Trophoblast cell (in vitro differentiated cells and primary cell): ENCODE measurements around the gene PSRC1.

Experiments
- DNase-seq, 2 donors: peaks; one replicate each; pipeline ENCODE4 v3.0.0-alpha.2; 2016
- H2AFZ ChIP-seq: 2 replicates; pipeline ENCODE4 v1.6.1; 2013; ENCODE audit warnings: low read length, moderate library complexity, mild to moderate bottlenecking; ENCODE audit not compliant: insufficient read depth, poor library complexity
- H2AK5ac ChIP-seq: 2 replicates; pipeline ENCODE4 v1.6.1; 2013; ENCODE audit warnings: mild to moderate bottlenecking, low read length
- H2BK120ac ChIP-seq: 2 replicates; pipeline ENCODE4 v1.6.1; 2013; ENCODE audit warnings: low read length, mild to moderate bottlenecking, moderate library complexity; ENCODE audit not compliant: insufficient read depth, poor library complexity
- H2BK12ac ChIP-seq: 2 replicates; pipeline ENCODE4 v1.6.1; 2013; ENCODE audit warnings: mild to moderate bottlenecking, low read length, moderate library complexity
- H2BK5ac ChIP-seq: 2 replicates; pipeline ENCODE4 v1.6.1; 2013; ENCODE audit warnings: low read length, low read depth, moderate library complexity, mild to moderate bottlenecking; ENCODE audit not compliant: poor library complexity
- H3K14ac ChIP-seq: 2 replicates; pipeline ENCODE4 v1.6.1; 2013; ENCODE audit warnings: mild to moderate bottlenecking, low read length
- H3K18ac ChIP-seq: 2 replicates; pipeline ENCODE4 v1.6.1; 2013; ENCODE audit warnings: mild to moderate bottlenecking, low read length
- H3K23ac ChIP-seq: 2 replicates; pipeline ENCODE4 v1.6.1; 2013; ENCODE audit warnings: low read length
- H3K27ac ChIP-seq: 2 replicates; pipeline ENCODE4 v1.5.1; 2013; ENCODE audit warnings: low read depth, mild to moderate bottlenecking, inconsistent platforms, low read length, moderate library complexity
- H3K27me3 ChIP-seq: 2 replicates; pipeline ENCODE4 v1.6.1; 2013; ENCODE audit warnings: inconsistent platforms, mild to moderate bottlenecking, low read length, moderate library complexity; ENCODE audit not compliant: insufficient read depth
- H3K36me3 ChIP-seq, 2 experiments: 1 replicate in 1 of 2; 2 replicates in 1 of 2; pipeline ENCODE4 v1.6.1; 2013; ENCODE audit warnings: low read length in 2 of 2, mild to moderate bottlenecking in 2 of 2, moderate library complexity in 1 of 2; ENCODE audit not compliant: insufficient read depth in 2 of 2, control insufficient read depth in 1 of 2
- H3K4ac ChIP-seq: 2 replicates; pipeline ENCODE4 v1.6.1; 2013; ENCODE audit warnings: low read depth, mild to moderate bottlenecking, low read length, moderate library complexity
- H3K4me1 ChIP-seq, 2 experiments: 1 replicate in 1 of 2; 2 replicates in 1 of 2; pipeline ENCODE4 v1.6.1; 2013; ENCODE audit warnings: low read length in 2 of 2, mild to moderate bottlenecking in 2 of 2, moderate library complexity in 1 of 2; ENCODE audit not compliant: insufficient read depth in 2 of 2, control insufficient read depth in 1 of 2
- H3K4me2 ChIP-seq: 2 replicates; pipeline ENCODE4 v1.6.1; 2013; ENCODE audit warnings: inconsistent platforms, mild to moderate bottlenecking, low read length, moderate library complexity
- H3K4me3 ChIP-seq: 2 replicates; pipeline ENCODE4 v1.5.1; 2013; ENCODE audit warnings: mild to moderate bottlenecking, low read depth, low read length, inconsistent platforms
- H3K79me1 ChIP-seq: one replicate; pipeline ENCODE4 v1.6.1; 2013; ENCODE audit warnings: low read length
- H3K79me2 ChIP-seq: 2 replicates; pipeline ENCODE4 v1.6.1; 2013; ENCODE audit warnings: low read length, mild to moderate bottlenecking; ENCODE audit not compliant: control insufficient read depth, insufficient read depth, poor library complexity
- H3K9ac ChIP-seq: 2 replicates; pipeline ENCODE4 v1.6.1; 2013; ENCODE audit warnings: mild to moderate bottlenecking, low read length
- H3K9me3 ChIP-seq: 2 replicates; pipeline ENCODE4 v1.6.1; 2013; ENCODE audit warnings: low read depth, mild to moderate bottlenecking, control low read depth, inconsistent platforms, low read length; ENCODE audit not compliant: insufficient read depth
- H4K12ac ChIP-seq: 2 replicates; pipeline ENCODE4 v1.6.1; 2013; ENCODE audit warnings: low read depth, mild to moderate bottlenecking, low read length, moderate library complexity
- H4K8ac ChIP-seq: 2 replicates; pipeline ENCODE4 v1.6.1; 2013; ENCODE audit warnings: low read depth, mild to moderate bottlenecking, low read length, moderate library complexity
- H4K91ac ChIP-seq: one replicate; pipeline ENCODE4 v1.6.1; 2013; ENCODE audit warnings: low read depth, mild to moderate bottlenecking, low read length, moderate library complexity
- WGBS: extraction: QIAGEN DNeasy Blood & Tissue Kit; methylation state at CpG from one replicate; pipeline ENCODE4 v1.1.7; 2013; ENCODE audit warnings: missing lambda C conversion rate; ENCODE audit not compliant: insufficient read length, insufficient coverage; ENCODE audit errors: extremely low coverage; 5-methylcytosine and 5-hydroxymethylcytosine counted together

PSRC1 gene

GRCh38 chr1:109300650-109301151, 17.8 kb upstream of the PSRC1 start:
- Histone ChIP-seq H3K4ac (peak overlapping the region; percentile 30), H3K27ac (peak overlapping the region; percentile 95), H2AK5ac (peak overlapping the region; percentile 97), H3K9me3 (peaks cover 2% of the 10 kb centered on the region), H3K27me3 (no peaks in the 10 kb centered on the region), H4K8ac (peak overlapping the region; percentile 59), H3K79me2 (peaks cover 17% of the 10 kb centered on the region), H3K18ac (peak overlapping the region; percentile 67), H4K12ac (no peak overlapping the region), H2AFZ (peak overlapping the region; percentile 54), H2BK12ac (peak overlapping the region; percentile 99), H2BK120ac (peak overlapping the region; percentile 85), H3K14ac (peak overlapping the region; percentile 88), H4K91ac (peak overlapping the region; percentile 97), H3K9ac (no peak overlapping the region), H3K79me1 (peaks cover 43% of the 10 kb centered on the region), H3K36me3 (no peaks in the 10 kb centered on the region), H3K23ac (no peak overlapping the region), H3K4me3 (no peak overlapping the region), H3K4me2 (no peak overlapping the region), H2BK5ac (peak overlapping the region; percentile 77), H3K4me1 (peaks cover 40 to 46% of the 10 kb centered on the region in 2 experiments)
- no peak for DNase-seq
- no CpG with 5 or more reads among the region's 16 CpGs for WGBS

GRCh38 chr1:109299558-109300343, 16.8 kb upstream of the PSRC1 start:
- no peak overlapping the region for H3K23ac ChIP-seq
- peaks cover 2% of the 10 kb centered on the region for H3K9me3 ChIP-seq
- H3K27me3 ChIP-seq, result no peaks in the 10 kb centered on the region
- peaks cover 42 to 43% of the 10 kb centered on the region in 2 experiments for H3K4me1 ChIP-seq
- H3K9ac ChIP-seq, result no peak overlapping the region
- peaks cover 49% of the 10 kb centered on the region for H3K79me1 ChIP-seq
- peak overlapping the region; percentile 95 for H2BK12ac ChIP-seq
- peak overlapping the region; percentile 17 for H2AFZ ChIP-seq
- peak overlapping the region; percentile 28 for H3K4ac ChIP-seq
- peak overlapping the region; percentile 93 for H4K91ac ChIP-seq
- H3K4me2 ChIP-seq, result no peak overlapping the region
- no peaks in the 10 kb centered on the region for H3K36me3 ChIP-seq
- DNase-seq, result no peak
- no CpG with 5 or more reads among the region's 20 CpGs for WGBS
- no peak overlapping the region for H3K4me3 ChIP-seq
- H2BK120ac ChIP-seq, result peak overlapping the region; percentile 85
- peak overlapping the region; percentile 32 for H3K18ac ChIP-seq
- H3K79me2 ChIP-seq, result peaks cover 17% of the 10 kb centered on the region
- H3K27ac ChIP-seq, result peak overlapping the region; percentile 95
- H4K12ac ChIP-seq, result peak overlapping the region; percentile 21
- peak overlapping the region; percentile 80 for H2BK5ac ChIP-seq
- H4K8ac ChIP-seq, result peak overlapping the region; percentile 63
- peak overlapping the region; percentile 55 for H3K14ac ChIP-seq
- peak overlapping the region; percentile 89 for H2AK5ac ChIP-seq

GRCh38 chr1:109298666-109299557, 16.0 kb upstream of the PSRC1 start:
- Histone ChIP-seq H3K9ac (no peak overlapping the region), H3K27ac (peak overlapping the region; percentile 95), H3K18ac (peak overlapping the region; percentile 32), H2BK120ac (peak overlapping the region; percentile 85), H3K14ac (peak overlapping the region; percentile 55), H2BK5ac (peak overlapping the region; percentile 92), H4K91ac (peak overlapping the region; percentile 93), H3K79me1 (peaks cover 46% of the 10 kb centered on the region), H4K12ac (no peak overlapping the region), H3K9me3 (peaks cover 2% of the 10 kb centered on the region), H2AK5ac (no peak overlapping the region), H4K8ac (peak overlapping the region; percentile 63), H2AFZ (no peak overlapping the region), H2BK12ac (peak overlapping the region; percentile 95), H3K36me3 (no peaks in the 10 kb centered on the region), H3K4ac (no peak overlapping the region), H3K23ac (no peak overlapping the region), H3K27me3 (no peaks in the 10 kb centered on the region), H3K79me2 (peaks cover 17% of the 10 kb centered on the region), H3K4me2 (no peak overlapping the region), H3K4me3 (no peak overlapping the region), H3K4me1 (peaks cover 42 to 43% of the 10 kb centered on the region in 2 experiments)
- DNase-seq, result peak; percentile 78 to 84
- no CpG with 5 or more reads among the region's 11 CpGs for WGBS

GRCh38 chr1:109296782-109297181, 13.8 kb upstream of the PSRC1 start:
- peak overlapping the region; percentile 99 for H4K91ac ChIP-seq
- peak overlapping the region; percentile 8 for H2AFZ ChIP-seq
- no peaks in the 10 kb centered on the region for H3K36me3 ChIP-seq
- H3K9ac ChIP-seq, result no peak overlapping the region
- H3K27ac ChIP-seq, result peak overlapping the region; percentile 95
- WGBS, result no CpG with 5 or more reads among the region's 16 CpGs
- no peak overlapping the region for H3K23ac ChIP-seq
- no peak for DNase-seq
- peak overlapping the region; percentile 68 for H4K8ac ChIP-seq
- H3K27me3 ChIP-seq, result no peaks in the 10 kb centered on the region
- H3K9me3 ChIP-seq, result no peaks in the 10 kb centered on the region
- H3K79me2 ChIP-seq, result peaks cover 17% of the 10 kb centered on the region
- H2AK5ac ChIP-seq, result peak overlapping the region; percentile 98
- H4K12ac ChIP-seq, result no peak overlapping the region
- peak overlapping the region; percentile 92 for H2BK5ac ChIP-seq
- no peak overlapping the region for H3K4me2 ChIP-seq
- H3K4ac ChIP-seq, result peak overlapping the region; percentile 93
- H3K4me3 ChIP-seq, result no peak overlapping the region
- H2BK12ac ChIP-seq, result peak overlapping the region; percentile 98
- H3K18ac ChIP-seq, result peak overlapping the region; percentile 70
- peak overlapping the region; percentile 94 for H3K14ac ChIP-seq
- H3K4me1 ChIP-seq, result peaks cover 41 to 43% of the 10 kb centered on the region in 2 experiments
- peaks cover 50% of the 10 kb centered on the region for H3K79me1 ChIP-seq
- H2BK120ac ChIP-seq, result peak overlapping the region; percentile 97
